GM19023 (cell line): ENCODE results near the gene HLA-DRB1.

Experiments
- ATAC-seq: cut with Tn5 transposase; IDR thresholded peaks from one replicate; pipeline ENCODE4 v1.9.1; 2021; ENCODE audit warnings: mild to moderate bottlenecking, moderate library complexity; ENCODE audit not compliant: unreplicated experiment

Gene HLA-DRB1

DNA sequence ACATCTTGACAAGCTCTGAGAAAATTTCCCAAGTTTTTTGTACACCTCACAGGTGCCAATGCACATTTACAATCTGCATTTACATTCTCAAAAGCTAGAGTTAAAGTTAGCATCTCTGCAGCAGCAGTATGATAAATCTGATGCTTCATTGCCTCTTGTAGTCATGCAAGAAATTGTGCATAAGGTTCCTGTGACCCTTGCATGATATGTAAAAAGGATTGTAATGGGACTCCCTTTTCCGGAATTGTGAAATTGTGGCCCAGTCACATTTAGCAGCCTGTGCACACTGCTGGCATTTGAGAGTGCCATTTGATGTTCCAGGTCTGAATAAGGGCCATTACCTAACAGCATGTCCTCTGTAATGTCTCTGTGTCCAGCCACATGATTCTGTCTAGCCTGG is 24.1 kb downstream of the HLA-DRB1 start:
- ATAC-seq: no peak

DNA sequence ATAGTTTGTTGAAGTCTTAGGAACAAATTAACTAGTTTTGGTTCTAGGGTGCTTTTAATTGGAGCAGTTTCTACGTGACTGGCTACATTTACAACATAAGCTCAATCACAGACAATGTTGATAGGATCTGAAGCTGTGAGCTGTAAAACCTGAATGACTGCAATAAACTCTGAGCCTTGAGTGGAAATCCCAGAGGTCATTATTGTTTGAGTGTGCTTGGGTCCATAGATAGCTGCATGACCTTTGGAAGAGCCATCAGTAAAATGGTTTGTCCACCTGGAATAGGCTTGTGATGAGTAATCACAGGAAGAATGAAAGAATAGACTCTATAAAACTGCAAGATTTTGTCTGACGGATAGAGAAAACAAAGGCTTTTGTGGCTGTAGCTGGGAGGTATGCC is 26.7 kb downstream of the HLA-DRB1 start:
- no peak for ATAC-seq

DNA sequence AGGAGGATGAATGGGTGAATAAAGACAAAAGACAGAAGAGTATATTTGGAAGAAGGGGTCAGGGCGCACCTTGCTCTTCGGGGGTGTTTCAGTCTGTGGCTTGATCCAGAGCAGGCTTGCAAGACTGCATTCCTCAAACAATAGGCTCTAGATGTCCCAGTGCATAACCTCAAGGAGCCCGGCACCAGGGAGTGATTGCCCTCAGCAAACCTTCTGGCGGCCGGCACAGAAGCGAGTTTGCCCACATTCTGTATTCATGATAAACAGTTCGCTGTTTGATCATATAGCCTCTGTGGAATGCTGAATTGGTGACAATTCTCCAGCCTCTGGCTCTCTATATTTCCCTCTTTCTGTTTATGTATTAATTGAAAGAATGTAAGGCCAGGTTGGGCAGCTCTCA is 29.9 kb downstream of the HLA-DRB1 start:
- ATAC-seq: no peak

DNA sequence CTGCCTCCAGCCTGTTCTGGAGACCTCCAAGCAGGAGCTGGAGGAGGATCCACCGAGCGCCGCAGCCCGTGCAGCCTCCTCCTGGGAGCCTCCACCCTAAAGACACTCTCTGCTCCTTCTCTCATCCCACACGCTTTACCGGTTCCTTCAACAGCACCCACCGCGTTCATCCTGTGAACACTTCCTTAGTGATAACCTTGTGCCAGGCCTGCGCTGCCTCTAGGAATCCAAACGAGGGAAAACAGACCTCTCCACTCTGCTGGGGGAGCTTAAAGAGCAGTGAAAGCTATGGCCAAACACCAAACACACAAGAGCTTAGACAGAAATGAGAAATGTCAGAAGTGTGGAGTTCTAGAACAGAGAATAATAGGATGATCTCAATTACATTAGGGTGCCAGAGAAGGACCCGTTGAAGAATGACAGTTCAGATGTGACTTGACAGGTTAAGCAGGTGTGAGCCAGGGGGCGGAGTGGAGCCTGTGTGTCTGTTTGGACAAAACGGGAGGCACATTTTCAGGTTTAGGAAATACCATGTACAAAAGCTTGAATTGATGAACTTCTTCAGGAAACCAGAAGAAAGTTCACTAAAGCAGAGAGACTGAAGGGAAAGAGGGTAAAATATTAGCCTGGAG is 31.1 kb downstream of the HLA-DRB1 start:
- ATAC-seq: no peak

DNA sequence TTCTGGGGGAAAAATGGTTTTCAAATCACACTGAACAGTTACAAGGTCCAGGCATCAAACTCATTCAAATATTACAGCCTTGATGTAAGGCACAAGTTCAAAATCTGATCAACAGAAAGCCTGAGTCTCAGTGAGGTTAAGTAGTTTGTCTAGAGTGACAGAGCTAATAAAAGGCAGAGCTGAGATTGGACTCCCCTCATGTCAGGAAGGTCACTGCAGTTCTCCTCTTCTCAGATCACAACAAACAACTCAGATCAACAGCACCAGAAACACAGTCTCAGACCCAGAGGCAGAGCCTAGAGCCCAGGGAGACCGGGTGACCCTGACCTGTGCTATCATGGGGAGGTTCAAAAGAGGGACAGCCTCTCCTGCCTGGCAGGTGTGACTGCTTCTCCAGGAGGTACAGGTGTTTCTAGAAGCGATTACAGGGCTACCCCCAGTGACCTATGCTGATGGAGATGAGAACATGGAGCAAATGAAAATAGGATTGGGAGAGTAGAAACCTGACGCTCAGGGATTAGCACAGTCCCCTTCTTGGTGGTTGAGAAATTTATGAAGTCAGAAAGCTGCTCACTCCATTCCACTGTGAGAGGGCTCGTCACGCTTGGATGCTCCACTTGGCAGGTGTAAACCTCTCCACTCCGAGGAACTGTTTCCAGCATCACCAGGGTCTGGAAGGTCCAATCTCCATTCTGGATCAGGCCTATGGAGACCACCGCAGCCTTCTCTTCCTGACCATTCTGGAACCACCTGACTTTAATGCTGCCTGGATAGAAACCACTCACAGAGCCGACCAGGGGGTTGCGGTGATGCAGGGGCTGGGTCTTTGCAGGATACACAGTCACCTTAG is 35.3 kb downstream of the HLA-DRB1 start:
- no peak for ATAC-seq

DNA sequence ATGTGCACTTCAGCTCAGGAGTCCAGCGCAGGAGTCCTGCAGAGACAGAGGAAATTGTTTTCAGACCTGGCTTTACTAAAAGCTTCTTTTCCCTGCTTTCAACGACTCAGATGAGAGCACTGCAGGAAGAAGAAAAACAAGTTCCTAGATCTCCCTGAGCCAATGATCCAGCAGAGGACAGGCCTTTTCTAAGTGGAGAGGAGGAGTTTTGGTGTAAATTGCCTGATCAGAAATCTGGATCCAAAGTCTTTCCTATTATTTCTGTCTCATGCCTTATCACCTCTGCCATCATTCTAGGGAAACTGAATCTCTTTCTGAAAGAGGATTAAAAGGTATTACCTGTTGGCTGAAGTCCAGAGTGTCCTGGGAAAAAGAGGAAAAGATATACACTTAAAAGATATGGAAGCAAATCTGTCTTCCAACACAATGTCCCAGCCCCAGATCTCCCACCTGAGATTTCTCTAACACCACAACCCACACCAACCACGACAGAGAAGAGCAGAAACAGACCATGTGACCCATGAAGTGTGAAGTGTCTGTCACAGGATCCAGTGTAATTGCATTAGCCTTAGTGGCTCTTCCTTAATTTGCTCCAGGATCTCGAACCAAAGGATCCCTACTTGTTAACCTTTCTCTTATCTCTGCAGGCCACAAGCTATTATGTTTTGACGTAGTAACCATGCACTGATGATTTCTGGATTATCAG is 36.5 kb downstream of the HLA-DRB1 start:
- no peak for ATAC-seq

DNA sequence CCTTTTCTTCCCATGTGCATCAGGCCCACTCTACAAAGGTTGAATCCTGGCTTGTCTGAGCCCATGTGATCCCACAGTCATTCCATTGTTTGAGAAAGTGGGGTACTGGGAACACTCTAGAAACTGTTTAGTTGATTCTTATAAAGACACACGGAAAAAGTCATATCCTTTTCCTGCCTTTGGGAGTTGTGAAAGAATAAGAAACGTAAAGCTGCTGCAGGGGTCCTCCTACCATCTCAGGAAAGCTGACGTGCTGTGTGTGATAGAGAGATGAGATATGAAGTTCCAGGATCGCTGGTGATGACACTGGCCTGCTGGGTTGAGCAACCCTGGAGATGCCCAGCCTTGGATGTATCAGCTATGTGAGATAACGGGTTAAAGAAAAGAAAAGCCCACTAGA is 38.2 kb downstream of the HLA-DRB1 start:
- no peak for ATAC-seq

DNA sequence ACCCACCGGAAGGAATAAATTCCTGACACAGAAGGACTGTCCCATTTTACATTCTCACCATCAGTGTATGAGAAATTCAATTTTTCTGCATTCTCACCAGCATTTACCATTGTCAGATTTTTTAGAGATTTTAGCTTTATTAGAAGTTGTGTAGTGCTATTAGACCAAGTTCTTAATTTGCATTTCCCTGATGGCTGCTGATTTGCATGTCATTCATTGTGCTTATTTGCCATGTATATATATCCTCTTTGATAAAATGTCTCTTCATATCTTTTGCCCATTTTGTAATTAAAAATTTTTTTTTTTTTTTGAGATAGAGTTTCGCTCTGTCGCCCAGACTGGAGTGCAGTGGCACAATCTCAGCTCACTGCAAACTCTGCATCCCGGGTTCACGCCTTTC is 49.8 kb downstream of the HLA-DRB1 start:
- ATAC-seq: no peak

DNA sequence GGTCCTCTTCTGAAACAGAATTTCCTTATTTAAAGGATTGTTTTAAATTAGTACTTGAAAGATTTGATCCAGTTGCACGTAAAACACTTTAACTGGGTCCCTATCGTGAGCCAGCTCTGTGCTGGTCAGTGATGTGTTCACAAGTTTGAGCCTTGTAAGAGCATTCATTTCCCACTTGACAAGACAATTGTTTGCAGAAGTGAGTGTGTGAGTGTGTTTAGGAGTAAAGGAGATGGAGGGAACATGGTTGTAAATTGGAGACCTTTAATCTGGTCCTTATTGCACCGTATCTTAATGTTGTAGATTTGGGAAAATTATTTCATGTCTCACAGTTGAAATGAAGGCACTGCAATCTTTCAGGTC is 59.2 kb downstream of the HLA-DRB1 start:
- peak; percentile 20 for ATAC-seq

DNA sequence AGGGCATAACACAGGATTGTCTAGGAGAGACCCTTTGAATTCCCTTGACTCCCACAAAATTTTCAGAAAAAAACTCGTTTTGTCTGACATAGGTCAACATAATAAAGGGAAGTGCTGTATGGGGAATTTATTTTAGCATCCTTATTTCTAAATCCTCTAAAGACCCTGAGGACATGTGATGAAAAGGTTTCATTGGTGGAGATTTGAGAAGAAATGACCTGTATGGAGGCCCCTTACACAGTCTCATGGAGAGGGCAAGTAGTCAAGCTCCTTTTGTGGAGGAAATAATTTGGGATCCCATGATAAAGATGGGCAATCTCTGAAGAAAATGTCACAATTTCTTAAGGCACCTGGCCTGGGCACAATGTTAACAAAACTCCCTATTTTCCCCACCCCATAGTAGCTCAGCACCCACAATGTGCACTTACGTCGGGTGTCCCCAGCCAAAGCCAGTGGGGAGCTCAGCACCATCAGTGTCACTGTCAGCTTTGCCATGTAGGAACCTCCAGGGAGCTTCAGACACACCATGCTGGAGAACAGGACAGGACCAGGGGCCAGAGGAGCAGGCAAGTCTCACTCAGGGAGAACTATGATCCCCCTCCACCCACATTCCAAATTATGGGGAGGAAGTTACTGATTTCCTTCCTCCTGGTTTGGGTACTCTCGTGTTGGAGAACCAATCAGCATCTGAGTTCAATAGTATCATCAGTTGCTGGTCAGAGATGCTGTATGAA is 59.8 kb downstream of the HLA-DRB1 start, which contains the start of gene HLA-DRB5:
Gene HLA-DRB5, minus strand, starts transcription at position 591 of the 734 bp plus-strand sequence. Its CDS starts 63 bp downstream, at position 528.
- ATAC-seq: peak; percentile 58
